GM21576 (cell line): ENCODE data around the gene C6orf118.

Experiments used
- ATAC-seq: cut with Tn5 transposase; IDR thresholded peaks from one replicate; pipeline ENCODE4 v1.9.1; 2021; ENCODE audit warnings: mild to moderate bottlenecking, moderate library complexity; ENCODE audit not compliant: unreplicated experiment

C6orf118 gene

GRCh38 chr6:165245287-165245686 is 64.1 kb downstream of the C6orf118 start:
- ATAC-seq: no peak

GRCh38 chr6:165244524-165245247 is 64.7 kb downstream of the C6orf118 start:
- no peak for ATAC-seq

- no peak for ATAC-seq
Observed at GRCh38 chr6:165243801-165244200, 65.6 kb downstream of the C6orf118 start.

GRCh38 chr6:165236326-165236725 is 73.1 kb downstream of the C6orf118 start:
- no peak for ATAC-seq

- ATAC-seq: no peak
Observed at GRCh38 chr6:165232731-165233488, 76.5 kb downstream of the C6orf118 start.

GRCh38 chr6:165231581-165232561 is 77.5 kb downstream of the C6orf118 start:
- ATAC-seq: no peak

DNA sequence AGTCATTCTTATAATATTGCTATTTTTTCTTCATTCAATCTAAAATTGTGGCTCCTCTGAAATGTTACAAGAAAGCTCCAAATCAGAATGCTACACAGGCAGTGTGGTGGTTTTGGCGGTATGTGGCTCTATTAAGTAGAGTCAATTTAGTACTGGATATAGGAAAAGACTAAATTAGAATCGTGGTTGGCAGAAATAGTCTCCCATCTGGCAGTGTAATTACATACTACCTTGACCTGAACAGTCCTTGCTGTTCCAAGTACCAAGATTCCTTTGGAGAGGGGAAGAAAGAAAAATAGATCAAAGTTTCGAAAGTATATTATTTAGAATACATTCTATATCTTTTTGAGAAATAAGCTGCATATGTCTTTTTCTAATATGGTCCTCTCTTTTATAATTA is 78.2 kb downstream of the C6orf118 start:
- no peak for ATAC-seq
